HepG2 (cell line): Measurements from ENCODE around the gene ZDHHC19. TPM values are rescaled to one million over a fixed set of nuclear protein-coding genes. Genes with fewer than 3 reads are reported as not detected.
A peak's percentile ranks its signal among the peaks of the same experiment; 100 is the strongest.

Source experiments
- BATF2 ChIP-seq: sonication (generic); formaldehyde crosslinking; IDR thresholded peaks from 2 replicates; pipeline ENCODE4 v1.8.0; 2022; ENCODE audit warnings: mild to moderate bottlenecking, missing genetic modification reagents, moderate library complexity
- BRD4 ChIP-seq: sonication (generic); formaldehyde crosslinking; IDR thresholded peaks from 2 replicates; pipeline ENCODE4 v1.4.0; 2020; ENCODE audit warnings: missing genetic modification reagents
- CREBL2 ChIP-seq: sonication (generic); formaldehyde crosslinking; IDR thresholded peaks from 2 replicates; pipeline ENCODE4 v1.8.1; 2023; ENCODE audit warnings: missing genetic modification reagents, mild to moderate bottlenecking, borderline replicate concordance
- DPF2 ChIP-seq: sonication (generic); formaldehyde crosslinking; IDR thresholded peaks from 2 replicates; pipeline ENCODE4 v1.4.0; 2020; ENCODE audit warnings: mild to moderate bottlenecking, low read depth, missing genetic modification reagents, borderline replicate concordance
- FOSL1 ChIP-seq: sonication (generic); formaldehyde crosslinking; IDR thresholded peaks from 2 replicates; pipeline ENCODE4 v1.9.0; 2021; ENCODE audit warnings: missing genetic modification reagents, borderline replicate concordance
- FOXK1 ChIP-seq: sonication (generic); formaldehyde crosslinking; IDR thresholded peaks from 2 replicates; pipeline ENCODE4 v1.4.0; 2020; ENCODE audit warnings: low read depth, missing genetic modification reagents, borderline replicate concordance
- HMGA1 ChIP-seq: sonication (generic); formaldehyde crosslinking; conservative IDR thresholded peaks from 2 replicates; pipeline ENCODE4 v1.4.0; 2020; ENCODE audit warnings: missing genetic modification reagents
- KDM6A ChIP-seq: IDR thresholded peaks from 2 replicates; pipeline ENCODE4 v1.6.1; 2016; ENCODE audit warnings: low read depth
- MIXL1 ChIP-seq: IDR thresholded peaks from 2 replicates; pipeline ENCODE4 v1.6.1; 2016
- MTA1 ChIP-seq: sonication (generic); formaldehyde crosslinking; IDR thresholded peaks from 2 replicates; pipeline ENCODE4 v1.4.0; 2020; ENCODE audit warnings: missing genetic modification reagents, mild to moderate bottlenecking, borderline replicate concordance
- MXD3 ChIP-seq: IDR thresholded peaks from 2 replicates; pipeline ENCODE4 v1.6.1; 2016; ENCODE audit warnings: mild to moderate bottlenecking, missing biosample characterization, missing genetic modification reagents
- NBN ChIP-seq: fragments of 450-650 bp; conservative IDR thresholded peaks from 2 replicates; pipeline ENCODE4 v1.6.1; 2017
- NFE2L1 ChIP-seq: sonication (generic); formaldehyde crosslinking; IDR thresholded peaks from 2 replicates; pipeline ENCODE4 v1.4.0; 2020; ENCODE audit warnings: missing genetic modification reagents, mild to moderate bottlenecking, borderline replicate concordance
- NFYB ChIP-seq: sonication (generic); formaldehyde crosslinking; IDR thresholded peaks from 2 replicates; pipeline ENCODE4 v1.4.0; 2020; ENCODE audit warnings: missing genetic modification reagents
- PREB ChIP-seq: sonication (generic); formaldehyde crosslinking; IDR thresholded peaks from 2 replicates; pipeline ENCODE4 v1.4.0; 2020; ENCODE audit warnings: missing genetic modification reagents
- SMAD9 ChIP-seq: sonication (generic); formaldehyde crosslinking; IDR thresholded peaks from 2 replicates; pipeline ENCODE4 v1.5.1; 2020; ENCODE audit warnings: mild to moderate bottlenecking, missing genetic modification reagents
- THAP8 ChIP-seq: sonication (generic); formaldehyde crosslinking; IDR thresholded peaks from 2 replicates; pipeline ENCODE4 v1.5.1; 2020; ENCODE audit warnings: missing genetic modification reagents, mild to moderate bottlenecking, borderline replicate concordance
- ZFX ChIP-seq: sonication (generic); formaldehyde crosslinking; IDR thresholded peaks from 2 replicates; pipeline ENCODE4 v1.4.0; 2020; ENCODE audit warnings: mild to moderate bottlenecking, low read depth, missing genetic modification reagents, moderate library complexity
- ZNF121 ChIP-seq: sonication (generic); formaldehyde crosslinking; IDR thresholded peaks from 2 replicates; pipeline ENCODE4 v1.5.0; 2020; ENCODE audit warnings: mild to moderate bottlenecking, missing genetic modification reagents
- ZNF180 ChIP-seq: sonication (generic); formaldehyde crosslinking; IDR thresholded peaks from 2 replicates; pipeline ENCODE4 v1.4.0; 2020; ENCODE audit warnings: low read depth, missing genetic modification reagents, borderline replicate concordance
- ZNF572 ChIP-seq: sonication (generic); formaldehyde crosslinking; IDR thresholded peaks from 2 replicates; pipeline ENCODE4 v1.5.1; 2020; ENCODE audit warnings: mild to moderate bottlenecking, missing genetic modification reagents
- ZNF598 ChIP-seq: sonication (generic); formaldehyde crosslinking; IDR thresholded peaks from 2 replicates; pipeline ENCODE4 v1.5.1; 2020; ENCODE audit warnings: mild to moderate bottlenecking, missing genetic modification reagents, borderline replicate concordance
- ZNF615 ChIP-seq: sonication (generic); formaldehyde crosslinking; IDR thresholded peaks from 2 replicates; pipeline ENCODE4 v1.5.0; 2020; ENCODE audit warnings: mild to moderate bottlenecking, missing genetic modification reagents, borderline replicate concordance
- ZNF746 ChIP-seq: sonication (generic); formaldehyde crosslinking; IDR thresholded peaks from 2 replicates; pipeline ENCODE4 v1.8.0; 2022; ENCODE audit warnings: mild to moderate bottlenecking, missing genetic modification reagents
- polyA plus RNA-seq, 8 experiments: library from polyadenylated mRNA; depleted of rRNA in 3 of 8; stranded (reverse) in 7 of 8; unstranded in 1 of 8; fragments of >200 nt; fragmentation: Illumina TruSeq in 4 of 8; extraction: Trizol in 4 of 8; gene quantifications; 2 replicates each; pipeline versions ENCODE4 v1.2.1 to v1.2.3, GENCODE V29; 2011 to 2016; ENCODE audit warnings: low read depth in 4 of 8, missing spikeins in 1 of 8, mixed read lengths in 1 of 8; ENCODE audit not compliant: insufficient read depth in 1 of 8
- total RNA-seq, 5 experiments: library from RNA; depleted of rRNA; stranded (reverse); fragments of >200 nt; fragmentation: Illumina TruSeq; extraction: Trizol; gene quantifications; 2 replicates each; pipeline ENCODE4 v1.2.3, GENCODE V29; 2016; ENCODE audit warnings: low read depth in 1 of 5
- TF ChIP-seq, protein P1 (sequence below): sonication (generic); formaldehyde crosslinking; IDR thresholded peaks from 2 replicates; pipeline ENCODE4 v1.5.0; 2020; ENCODE audit warnings: mild to moderate bottlenecking, missing genetic modification reagents

ZDHHC19 gene
- total and polyA plus RNA-seq, 2 of the 13 experiments (the other 11 are each of a cell fraction or from before 2014, with no cell fraction given): 0.22 to 0.53 TPM

DNA sequence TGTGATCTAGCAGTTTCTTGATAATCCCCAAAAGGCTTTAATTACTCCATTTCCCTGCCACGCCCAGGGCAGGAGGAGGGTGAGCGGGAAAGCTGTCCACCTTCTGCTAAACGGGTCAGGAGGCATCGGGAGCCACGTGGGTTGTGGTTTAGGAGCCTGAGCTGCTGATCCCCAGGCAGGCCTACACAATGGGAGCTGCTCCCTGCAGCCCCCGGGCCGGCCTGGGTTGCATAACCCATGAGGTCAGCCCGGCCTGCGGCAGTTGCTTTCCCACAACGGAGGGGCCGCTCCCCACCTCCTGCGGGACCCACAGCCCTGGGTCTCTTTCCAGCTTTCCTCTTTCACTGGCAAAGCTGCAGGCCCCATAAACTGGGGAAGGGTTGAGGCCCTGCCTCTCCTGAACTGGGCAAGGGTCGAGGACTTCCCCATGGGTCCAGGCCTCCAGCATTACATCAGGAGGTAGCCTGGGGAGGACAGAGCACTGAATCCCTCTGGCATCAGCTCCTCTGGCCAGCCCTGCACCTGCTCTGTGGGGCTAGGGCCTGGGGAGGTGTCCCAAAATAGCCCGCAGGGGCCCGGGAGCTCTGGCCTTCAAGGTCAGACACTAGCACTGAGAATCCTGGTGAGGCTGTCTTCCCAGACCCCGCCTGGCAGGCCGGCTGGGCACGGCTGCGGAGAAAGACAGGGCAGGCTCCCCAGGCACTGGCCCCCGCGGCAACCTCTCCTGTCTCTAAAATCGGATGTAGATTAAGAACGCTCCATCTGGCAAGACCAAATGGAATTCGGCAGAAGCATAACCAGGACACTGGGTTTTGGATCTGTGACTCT lies 47.3 kb downstream of the ZDHHC19 start (continued):
- no peak for TF ChIP-seq BATF2 (CRISPR knock-in tag)
- TF ChIP-seq MIXL1 (CRISPR knock-in tag): no peak
- no peak for TF ChIP-seq BRD4 (CRISPR knock-in tag)
- TF ChIP-seq NFYB (CRISPR knock-in tag): no peak
- no peak; the same call in 1 of the 2 replicates for TF ChIP-seq MTA1 (CRISPR knock-in tag)
- TF ChIP-seq, protein P1, sequence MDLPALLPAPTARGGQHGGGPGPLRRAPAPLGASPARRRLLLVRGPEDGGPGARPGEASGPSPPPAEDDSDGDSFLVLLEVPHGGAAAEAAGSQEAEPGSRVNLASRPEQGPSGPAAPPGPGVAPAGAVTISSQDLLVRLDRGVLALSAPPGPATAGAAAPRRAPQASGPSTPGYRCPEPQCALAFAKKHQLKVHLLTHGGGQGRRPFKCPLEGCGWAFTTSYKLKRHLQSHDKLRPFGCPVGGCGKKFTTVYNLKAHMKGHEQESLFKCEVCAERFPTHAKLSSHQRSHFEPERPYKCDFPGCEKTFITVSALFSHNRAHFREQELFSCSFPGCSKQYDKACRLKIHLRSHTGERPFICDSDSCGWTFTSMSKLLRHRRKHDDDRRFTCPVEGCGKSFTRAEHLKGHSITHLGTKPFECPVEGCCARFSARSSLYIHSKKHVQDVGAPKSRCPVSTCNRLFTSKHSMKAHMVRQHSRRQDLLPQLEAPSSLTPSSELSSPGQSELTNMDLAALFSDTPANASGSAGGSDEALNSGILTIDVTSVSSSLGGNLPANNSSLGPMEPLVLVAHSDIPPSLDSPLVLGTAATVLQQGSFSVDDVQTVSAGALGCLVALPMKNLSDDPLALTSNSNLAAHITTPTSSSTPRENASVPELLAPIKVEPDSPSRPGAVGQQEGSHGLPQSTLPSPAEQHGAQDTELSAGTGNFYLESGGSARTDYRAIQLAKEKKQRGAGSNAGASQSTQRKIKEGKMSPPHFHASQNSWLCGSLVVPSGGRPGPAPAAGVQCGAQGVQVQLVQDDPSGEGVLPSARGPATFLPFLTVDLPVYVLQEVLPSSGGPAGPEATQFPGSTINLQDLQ: no peak
- TF ChIP-seq ZNF180: no peak
- TF ChIP-seq DPF2 (CRISPR knock-in tag): no peak
- TF ChIP-seq NBN: no peak
- TF ChIP-seq FOSL1 (CRISPR knock-in tag): no peak
- TF ChIP-seq SMAD9: no peak
- no peak for TF ChIP-seq KDM6A (CRISPR knock-in tag)
- no peak for TF ChIP-seq PREB (CRISPR knock-in tag)
- TF ChIP-seq ZNF598 (CRISPR knock-in tag): peak; percentile 34; the same call in 1 of the 2 replicates
- TF ChIP-seq THAP8 (CRISPR knock-in tag): no peak
- TF ChIP-seq ZNF746 (CRISPR knock-in tag): no peak
- 0 out of 2 replicates have a peak, but pooled peaks have one; percentile 63 for TF ChIP-seq ZNF615 (CRISPR knock-in tag)
- TF ChIP-seq MXD3: no peak
- no peak for TF ChIP-seq ZNF572 (CRISPR knock-in tag)
- TF ChIP-seq HMGA1 (CRISPR knock-in tag): no peak
- no peak; the same call in 1 of the 2 replicates for TF ChIP-seq NFE2L1 (CRISPR knock-in tag)
- no peak for TF ChIP-seq FOXK1 (CRISPR knock-in tag)
- no peak; the same call in 1 of the 2 replicates for TF ChIP-seq ZNF121 (CRISPR knock-in tag)
- TF ChIP-seq ZFX (CRISPR knock-in tag): peak; percentile 87
- TF ChIP-seq CREBL2 (CRISPR knock-in tag): no peak
